Bronchial epithelial cell (primary cell): ENCODE measurements around the gene GRIP1. TPM values are rescaled to one million over a fixed set of nuclear protein-coding genes. Genes with fewer than 3 reads are reported as not detected.

Source experiments
- DNase-seq: peaks from one replicate; pipeline ENCODE4 v3.0.0-alpha.2; 2010; ENCODE audit warnings: low read depth
- FAIRE-seq: peaks from 2 replicates; lab custom pipeline; 2011; peaks lifted over from hg19 to GRCh38; lab: Jason Lieb, UNC
- H3K27me3 ChIP-seq: 2 replicates; pipeline ENCODE4 v1.5.1; 2011; ENCODE audit warnings: low read length; ENCODE audit not compliant: control insufficient read depth, insufficient read depth
- H3K36me3 ChIP-seq: 2 replicates; pipeline ENCODE4 v1.5.1; 2011; ENCODE audit warnings: low read length; ENCODE audit not compliant: control insufficient read depth, insufficient read depth
- H3K4me3 ChIP-seq: 2 replicates; pipeline ENCODE4 v1.5.1; 2011; ENCODE audit warnings: mild to moderate bottlenecking, low read depth, low read length, control low read depth
- total RNA-seq: library from RNA; depleted of rRNA; stranded (reverse); fragments of >200 nt; gene quantifications from 2 replicates; pipeline ENCODE4 v1.2.1, GENCODE V29; 2014
- TF ChIP-seq, protein P1 (sequence below): IDR thresholded peaks from 2 replicates; pipeline ENCODE4 v1.5.1; 2011; ENCODE audit warnings: mild to moderate bottlenecking, moderate library complexity, low read length, control low read depth, inconsistent platforms; ENCODE audit not compliant: insufficient read depth, severe bottlenecking

GRIP1 gene
- total RNA-seq, 1 donor from 2014 or later = 3.9 TPM

DNA sequence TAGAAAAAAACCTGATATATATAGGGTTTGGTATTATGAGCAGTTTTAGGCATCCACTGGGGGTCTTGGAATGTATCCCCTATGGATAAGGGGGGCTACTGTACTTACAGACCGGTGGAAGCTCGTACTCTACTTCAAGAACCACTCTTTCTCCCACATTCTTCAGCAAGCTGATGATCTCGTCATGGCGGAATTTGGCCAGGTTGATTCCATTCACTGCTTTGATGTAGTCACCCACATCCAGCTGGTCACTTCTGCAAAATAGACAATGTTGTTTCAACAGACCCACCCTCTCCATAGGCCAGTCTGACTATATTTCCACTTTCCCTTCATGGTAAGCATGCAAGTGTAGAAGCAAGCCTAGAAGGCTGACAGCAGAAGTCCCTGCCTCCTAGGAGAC, 139.9 kb downstream of the GRIP1 start:
- H3K4me3 ChIP-seq = no peak overlapping the region
- FAIRE-seq = no peak
- H3K36me3 ChIP-seq = no peaks in the 10 kb centered on the region
- no peaks in the 10 kb centered on the region for H3K27me3 ChIP-seq
- peak; percentile 36 for DNase-seq
- TF ChIP-seq, protein P1, sequence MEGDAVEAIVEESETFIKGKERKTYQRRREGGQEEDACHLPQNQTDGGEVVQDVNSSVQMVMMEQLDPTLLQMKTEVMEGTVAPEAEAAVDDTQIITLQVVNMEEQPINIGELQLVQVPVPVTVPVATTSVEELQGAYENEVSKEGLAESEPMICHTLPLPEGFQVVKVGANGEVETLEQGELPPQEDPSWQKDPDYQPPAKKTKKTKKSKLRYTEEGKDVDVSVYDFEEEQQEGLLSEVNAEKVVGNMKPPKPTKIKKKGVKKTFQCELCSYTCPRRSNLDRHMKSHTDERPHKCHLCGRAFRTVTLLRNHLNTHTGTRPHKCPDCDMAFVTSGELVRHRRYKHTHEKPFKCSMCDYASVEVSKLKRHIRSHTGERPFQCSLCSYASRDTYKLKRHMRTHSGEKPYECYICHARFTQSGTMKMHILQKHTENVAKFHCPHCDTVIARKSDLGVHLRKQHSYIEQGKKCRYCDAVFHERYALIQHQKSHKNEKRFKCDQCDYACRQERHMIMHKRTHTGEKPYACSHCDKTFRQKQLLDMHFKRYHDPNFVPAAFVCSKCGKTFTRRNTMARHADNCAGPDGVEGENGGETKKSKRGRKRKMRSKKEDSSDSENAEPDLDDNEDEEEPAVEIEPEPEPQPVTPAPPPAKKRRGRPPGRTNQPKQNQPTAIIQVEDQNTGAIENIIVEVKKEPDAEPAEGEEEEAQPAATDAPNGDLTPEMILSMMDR = no peak

DNA sequence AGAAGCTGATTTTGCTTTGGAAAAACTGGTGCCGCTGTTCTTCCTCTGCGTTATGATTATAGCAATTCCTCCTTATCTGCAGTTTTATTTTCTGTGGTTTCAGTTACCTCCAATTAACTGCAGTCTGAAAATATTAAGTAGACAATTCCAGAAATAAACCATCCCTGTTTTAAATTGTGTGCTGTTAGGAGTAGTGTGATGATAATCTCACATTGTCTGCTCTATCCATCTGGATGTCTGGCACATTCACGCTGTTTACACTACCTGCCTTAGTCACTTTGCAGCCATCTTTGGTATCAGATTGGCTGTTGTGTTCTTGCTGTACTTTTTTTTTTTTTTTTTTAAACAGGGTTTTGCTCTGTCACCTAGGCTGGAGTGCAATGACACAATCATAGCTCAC, 141.0 kb downstream of the GRIP1 start:
- DNase-seq (no peak), FAIRE-seq (no peak)
- no peaks in the 10 kb centered on the region for H3K27me3 ChIP-seq
- no peaks in the 10 kb centered on the region for H3K36me3 ChIP-seq
- H3K4me3 ChIP-seq = no peak overlapping the region
- TF ChIP-seq, protein P1 = no peak

DNA sequence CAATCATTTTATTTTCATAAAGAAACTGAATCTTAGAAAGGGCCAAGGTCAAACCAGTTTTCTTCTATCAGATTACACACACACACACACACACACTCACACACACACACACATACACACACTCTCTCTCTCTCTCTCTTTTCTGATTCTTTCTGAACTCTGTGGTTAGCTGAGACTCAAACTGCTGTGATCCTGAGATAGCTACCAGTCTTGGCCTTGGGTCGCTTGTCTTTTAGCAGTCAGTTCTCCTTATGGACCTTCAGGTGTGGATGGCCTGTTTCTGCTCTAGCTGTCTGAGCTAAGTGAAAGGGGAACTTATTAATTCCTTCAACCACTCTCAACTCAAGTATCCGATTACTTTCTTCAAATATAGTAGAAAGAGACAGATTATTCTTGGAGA, 145.1 kb downstream of the GRIP1 start:
- TF ChIP-seq, protein P1 = no peak
- H3K27me3 ChIP-seq = no peaks in the 10 kb centered on the region
- H3K4me3 ChIP-seq = no peak overlapping the region
- DNase-seq = no peak
- FAIRE-seq = no peak
- H3K36me3 ChIP-seq = no peaks in the 10 kb centered on the region

DNA sequence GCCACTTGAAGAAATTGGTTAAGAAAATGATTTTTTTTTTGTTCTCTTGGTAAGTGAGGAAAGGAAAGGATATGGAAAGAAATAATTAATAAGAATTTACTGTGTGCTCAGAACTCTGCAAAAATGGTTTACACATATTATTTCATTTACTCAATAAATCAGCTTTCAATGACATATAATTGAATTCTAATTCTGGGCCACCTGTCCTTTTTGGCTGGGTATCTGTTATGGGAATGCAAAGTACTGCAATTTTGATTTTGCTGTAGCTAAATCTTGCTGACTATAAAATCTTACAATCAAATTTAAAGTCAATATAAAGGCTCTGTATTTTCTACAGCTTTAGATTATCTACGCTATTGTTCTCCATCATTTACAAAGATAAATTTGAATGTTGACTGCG, 147.1 kb downstream of the GRIP1 start:
- H3K27me3 ChIP-seq = no peaks in the 10 kb centered on the region
- TF ChIP-seq, protein P1 = no peak
- DNase-seq (no peak), FAIRE-seq (no peak)
- H3K36me3 ChIP-seq = no peaks in the 10 kb centered on the region
- H3K4me3 ChIP-seq = no peak overlapping the region

DNA sequence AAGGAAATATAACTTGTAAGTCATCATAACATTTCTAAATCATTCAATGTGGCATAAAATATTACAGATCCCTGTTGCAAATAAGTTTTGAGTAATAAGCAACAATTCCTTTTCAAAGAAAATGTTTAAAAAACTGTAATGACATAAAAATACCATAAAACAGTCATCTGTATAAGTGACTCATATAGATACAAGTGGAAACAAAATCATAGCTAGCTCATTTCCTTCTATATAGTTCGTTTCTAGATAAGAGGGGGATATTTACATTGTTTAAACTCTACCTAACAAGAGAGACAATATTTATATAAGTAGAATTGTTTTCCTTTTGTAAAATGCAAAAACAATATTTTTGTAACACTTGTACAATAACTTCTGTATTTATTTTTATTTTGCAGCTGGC, 148.9 kb downstream of the GRIP1 start:
- Histone ChIP-seq H3K4me3 (no peak overlapping the region), H3K36me3 (no peaks in the 10 kb centered on the region), H3K27me3 (no peaks in the 10 kb centered on the region)
- TF ChIP-seq, protein P1 = no peak
- DNase-seq (peak; percentile 12), FAIRE-seq (no peak)

DNA sequence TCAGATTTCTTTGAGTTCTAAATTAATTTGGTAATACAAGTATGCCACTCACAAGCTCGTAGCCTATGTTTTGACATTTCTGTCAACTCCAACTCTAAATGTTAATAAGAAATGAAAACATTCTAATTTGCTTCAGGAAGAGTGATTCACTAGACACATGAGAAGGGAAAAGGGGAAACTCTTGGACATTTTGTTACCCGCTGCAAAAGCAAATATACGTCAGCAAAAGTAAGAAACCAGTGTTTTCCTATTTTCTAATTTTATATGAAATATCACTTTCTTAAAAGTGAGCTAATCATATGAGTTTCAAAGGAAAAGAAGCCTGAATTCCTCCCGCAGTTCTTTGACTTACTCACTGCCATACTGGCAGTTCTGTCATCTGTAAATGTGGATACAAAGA, 162.3 kb downstream of the GRIP1 start:
- Histone ChIP-seq H3K4me3 (no peak overlapping the region), H3K36me3 (no peaks in the 10 kb centered on the region), H3K27me3 (no peaks in the 10 kb centered on the region)
- DNase-seq (no peak), FAIRE-seq (no peak)
- TF ChIP-seq, protein P1 = no peak
